GM23248 (cell line): ENCODE results near the gene EHBP1.

Experiments used
- EZH2 ChIP-seq: fragments of 200-600 bp; sonication (generic); IDR thresholded peaks from 2 replicates; pipeline ENCODE4 v1.6.1; 2018; ENCODE audit warnings: antibody characterized with exemption, mild to moderate bottlenecking; ENCODE audit not compliant: insufficient read depth, poor library complexity, severe bottlenecking
- EZH2phosphoT487 ChIP-seq: fragments of 200-600 bp; sonication (generic); IDR thresholded peaks from 2 replicates; pipeline ENCODE4 v1.6.1; 2018; ENCODE audit warnings: antibody characterized with exemption, moderate library complexity, mild to moderate bottlenecking, low read depth; ENCODE audit not compliant: insufficient read depth

DNA sequence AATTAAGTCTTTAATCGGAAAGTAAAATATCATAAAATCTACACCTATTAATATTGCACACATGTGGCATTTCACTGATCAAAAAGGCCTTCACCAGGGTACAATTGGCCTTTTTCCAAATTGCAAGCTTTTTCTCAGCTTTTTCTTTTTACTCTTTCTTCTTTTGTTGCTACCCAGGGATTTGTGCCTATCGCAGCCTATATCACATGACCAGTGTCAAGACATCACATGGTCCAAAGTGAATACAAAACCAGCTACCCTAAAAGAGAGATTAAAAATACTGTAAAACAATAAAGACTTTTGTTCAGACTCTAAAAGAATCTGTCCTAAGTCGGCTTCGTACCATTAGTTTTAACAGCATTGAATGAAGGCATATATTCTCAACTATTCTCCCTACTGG, 330.1 kb downstream of the EHBP1 start:
- TF ChIP-seq EZH2phosphoT487, result no peak
- TF ChIP-seq EZH2, result no peak
